ENCODE data around the gene FZD10.

The FZD10 gene

GRCh38 chr12:130132831-130133511 is 29.3 kb upstream of the FZD10 start:
- no peak for DNase-seq

DNA sequence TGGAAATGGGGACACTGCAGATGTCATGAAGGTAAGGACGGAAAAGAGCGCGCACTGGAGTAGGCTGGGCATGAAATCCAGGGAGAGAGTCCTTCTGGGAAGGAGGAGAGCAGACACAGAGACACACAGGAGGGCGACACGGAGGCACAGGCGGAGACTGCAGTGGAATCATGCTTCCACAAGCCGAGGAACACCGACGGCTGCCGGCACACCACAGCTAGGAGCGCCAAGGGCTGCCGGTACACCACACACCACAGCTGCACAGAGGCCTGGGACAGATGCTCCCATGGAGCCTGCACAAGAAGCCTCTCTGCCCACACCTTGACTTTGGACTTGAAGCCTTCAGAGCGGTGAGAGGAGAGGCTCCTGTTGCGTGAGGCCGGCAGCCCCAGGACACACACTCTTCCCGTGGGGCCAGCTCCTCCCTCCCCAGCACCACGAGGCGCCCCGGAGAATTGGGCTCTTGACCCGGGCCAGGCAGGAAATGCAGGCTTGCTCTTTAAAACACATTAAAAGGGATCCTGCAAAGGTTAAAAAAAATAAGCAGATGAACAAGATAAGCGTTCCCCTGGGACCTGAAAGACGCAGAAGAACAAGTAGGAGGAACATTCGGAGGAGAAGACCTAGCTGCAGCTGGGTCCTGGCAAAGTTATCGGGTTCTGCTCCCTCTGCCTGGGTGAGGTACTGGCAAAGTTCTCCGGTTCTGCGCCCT is 28.3 kb upstream of the FZD10 start:
- DNase-seq = no peak

- DNase-seq = no peak
Observed at GRCh38 chr12:130134563-130134915, 27.7 kb upstream of the FZD10 start.

- DNase-seq = no peak
Observed at GRCh38 chr12:130136509-130137039, 25.7 kb upstream of the FZD10 start.

- peak; percentile 54 for DNase-seq
Observed at GRCh38 chr12:130137040-130138018, 24.9 kb upstream of the FZD10 start.

DNA sequence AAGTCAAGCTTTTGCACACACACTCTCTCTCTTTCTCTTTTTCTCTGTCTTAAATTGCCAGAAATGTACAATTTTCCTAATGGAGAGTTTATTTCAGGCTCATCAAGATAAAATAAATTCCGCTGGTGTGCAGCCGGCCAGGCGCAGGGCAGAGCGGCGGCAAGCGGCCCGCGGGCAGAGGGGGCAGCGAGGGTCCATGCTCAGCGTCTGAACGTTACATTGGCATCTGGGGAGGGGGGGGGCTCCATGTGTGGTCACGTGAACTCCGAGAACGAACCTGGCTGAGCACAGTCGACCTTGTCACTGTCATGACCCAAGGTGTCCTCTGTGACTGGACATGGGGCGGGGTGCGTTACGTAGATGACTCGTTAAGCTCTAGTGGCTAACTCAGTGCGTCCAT is 23.8 kb upstream of the FZD10 start:
- DNase-seq = no peak

DNA sequence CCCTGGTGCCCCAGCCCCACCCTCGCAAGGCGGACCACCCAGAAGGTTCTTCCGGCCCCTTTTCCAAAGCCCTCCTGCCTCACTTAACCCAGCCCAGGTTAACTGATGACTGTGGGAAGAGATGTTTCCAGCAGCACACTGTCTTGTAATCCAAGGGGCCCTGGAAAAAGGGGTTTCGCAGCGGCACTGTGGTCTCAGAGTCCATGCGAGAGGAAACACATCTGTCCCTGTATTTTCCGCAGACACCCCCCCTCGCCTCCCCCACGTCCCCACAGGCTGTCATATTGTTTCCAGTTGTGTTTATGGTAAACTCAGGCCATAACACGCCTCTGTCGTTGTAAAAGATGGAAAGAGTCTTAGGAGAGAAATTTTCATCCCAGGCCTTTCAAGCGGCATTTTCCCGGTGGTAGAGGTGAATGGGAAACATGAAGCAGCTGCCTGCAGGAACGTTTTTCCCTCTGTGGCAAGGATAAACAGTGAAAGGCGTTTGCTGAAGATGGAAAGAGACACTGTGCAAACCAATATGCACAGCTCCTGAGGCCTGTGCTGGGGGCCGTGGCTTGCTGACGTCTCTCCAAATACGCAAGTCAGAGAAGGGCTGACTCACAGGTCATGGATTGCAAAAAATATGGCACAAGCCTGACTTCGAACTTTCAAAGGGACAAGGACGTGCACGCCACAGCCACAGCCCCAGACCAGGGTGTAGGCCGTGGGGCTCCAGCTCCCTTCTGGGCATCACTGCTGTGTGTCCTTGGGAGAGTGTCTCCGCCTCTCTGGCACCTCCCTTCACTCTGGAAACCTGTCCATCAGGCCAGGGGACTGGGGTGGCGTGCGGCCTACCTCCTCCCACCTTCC is 22.5 kb upstream of the FZD10 start:
- no peak for DNase-seq

DNA sequence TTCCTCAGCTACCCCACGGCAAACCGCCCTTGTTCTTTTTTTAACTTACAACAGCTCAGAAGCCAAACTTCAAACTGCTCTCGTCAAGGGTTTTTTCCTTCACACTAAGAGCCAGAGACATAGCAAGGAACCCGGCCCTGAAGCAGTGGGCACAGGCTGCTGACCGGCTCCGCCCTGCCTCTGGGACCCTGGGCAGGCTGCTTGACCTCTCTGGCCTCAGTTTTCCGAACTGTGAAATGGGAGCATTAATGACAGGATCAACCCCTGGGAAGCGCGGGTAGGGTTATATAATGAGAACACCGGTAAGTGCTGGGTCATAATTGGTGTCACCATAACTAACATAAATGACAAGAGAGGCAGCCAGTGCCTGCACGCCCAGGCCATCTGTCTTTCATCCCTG is 21.2 kb upstream of the FZD10 start:
- DNase-seq = no peak

DNA sequence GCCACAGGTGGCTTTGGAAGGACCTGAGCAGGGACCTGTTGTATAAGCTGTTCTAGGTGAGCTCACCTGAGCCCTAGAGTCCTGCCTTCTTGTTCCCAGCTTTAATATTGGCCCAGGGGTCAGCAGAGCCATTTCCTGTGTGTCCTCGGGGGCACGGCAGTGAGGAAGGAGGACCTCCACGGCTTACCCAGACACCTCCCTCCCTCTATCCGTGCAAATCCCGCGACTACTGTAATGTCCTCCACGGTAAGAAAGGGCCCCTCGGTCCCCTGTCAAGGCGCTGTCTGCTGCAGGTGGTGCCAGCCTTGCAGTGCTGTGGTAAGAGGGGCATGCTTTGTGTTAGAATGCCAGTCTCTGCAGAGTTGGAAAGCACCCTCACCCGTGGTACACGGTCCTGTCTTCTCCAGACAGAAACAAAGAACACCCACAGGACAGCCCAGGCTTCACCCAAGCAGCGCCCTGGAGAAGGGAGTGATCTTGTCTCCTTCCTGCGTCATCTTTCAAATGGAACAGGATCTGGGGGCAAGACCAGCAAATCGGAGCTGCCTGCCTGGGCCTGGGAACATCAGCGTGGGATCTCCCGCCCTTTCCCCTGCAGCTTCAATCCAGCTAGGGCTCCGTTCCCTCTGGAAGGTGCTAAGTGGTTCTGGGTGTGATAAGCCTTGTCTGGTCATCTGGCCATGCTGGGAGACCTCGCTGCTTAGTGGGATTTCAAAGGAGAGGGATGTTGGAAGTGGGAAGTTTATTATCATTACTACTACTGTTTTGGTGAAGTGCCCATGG is 20.2 kb upstream of the FZD10 start:
- no peak for DNase-seq

DNA sequence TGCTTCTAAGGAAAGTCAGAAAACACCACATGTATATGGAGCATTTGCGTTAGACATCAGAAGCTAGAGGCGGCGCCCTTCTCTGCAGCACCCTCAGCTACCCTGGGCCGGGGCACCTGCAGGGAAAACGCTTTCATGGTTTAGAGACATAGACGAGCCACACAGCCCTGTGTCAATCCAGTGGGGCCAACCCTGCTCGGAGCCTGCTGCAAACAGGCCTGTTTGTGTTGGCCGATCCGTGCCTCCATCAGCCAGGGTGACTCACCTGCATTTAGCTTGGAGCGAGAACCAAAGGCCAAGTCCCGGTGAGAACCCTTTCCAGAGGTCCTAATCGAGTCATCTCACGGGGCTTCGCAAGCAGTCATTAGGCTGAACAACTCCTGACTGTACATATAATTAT is 19.5 kb upstream of the FZD10 start:
- no peak for DNase-seq

DNA sequence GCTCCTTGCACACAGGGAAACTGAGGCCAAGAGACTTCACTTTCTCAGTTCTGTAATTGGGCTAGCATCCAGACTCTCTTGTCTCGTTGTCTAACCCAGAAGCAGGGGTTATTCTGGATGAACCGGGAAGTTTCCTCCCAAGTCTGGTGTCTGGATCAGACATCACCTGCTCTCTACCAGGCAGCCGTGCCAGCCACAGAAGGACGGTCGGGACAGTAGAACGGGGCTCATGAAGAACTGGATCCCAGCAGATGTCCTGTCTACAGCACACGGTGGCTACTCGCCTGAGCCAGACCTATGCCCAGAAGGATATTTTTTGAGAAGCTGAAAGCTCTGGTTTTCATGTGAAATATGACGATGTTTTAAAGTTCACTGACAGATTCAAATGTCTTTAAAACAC is 19.1 kb upstream of the FZD10 start:
- no peak for DNase-seq

DNA sequence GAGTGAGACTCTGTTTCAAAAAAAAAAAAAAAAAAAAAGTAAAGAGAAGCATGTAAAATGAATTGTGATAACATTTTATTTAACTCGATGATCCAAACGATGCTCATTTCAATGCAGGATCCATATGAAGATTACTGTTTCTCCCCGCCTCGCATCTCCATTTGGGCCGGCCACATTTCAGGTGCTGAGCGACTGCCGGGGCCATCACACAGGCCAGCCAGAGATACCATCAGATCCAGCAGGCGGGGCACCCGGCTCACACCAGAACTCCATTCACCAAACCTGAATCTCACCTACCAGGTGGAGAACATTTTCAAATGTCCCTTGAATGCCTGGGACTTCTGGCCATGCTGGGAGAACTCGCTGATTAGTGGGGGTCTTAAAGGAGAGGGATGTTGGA is 18.0 kb upstream of the FZD10 start:
- no peak for DNase-seq

DNA sequence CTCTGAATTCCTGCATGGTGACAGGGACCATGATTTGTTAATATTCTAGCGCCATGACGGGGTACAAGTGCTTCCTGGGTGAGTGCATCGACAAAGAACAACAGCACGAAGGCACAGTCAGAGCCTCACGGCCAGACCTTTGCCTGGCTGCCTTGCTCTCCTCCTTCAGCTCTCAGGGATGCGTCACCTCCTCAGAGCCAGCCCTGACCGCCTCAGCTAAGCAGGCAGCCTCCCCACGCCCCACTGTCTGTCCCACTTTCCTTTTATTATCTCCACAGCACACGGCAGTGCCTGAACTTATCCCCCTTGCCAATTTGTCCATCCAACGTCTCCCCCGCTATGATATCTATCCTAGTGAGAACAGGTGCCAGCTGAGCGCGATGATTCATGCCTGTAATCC is 16.5 kb upstream of the FZD10 start:
- no peak for DNase-seq

GRCh38 chr12:130146176-130146931 is 15.9 kb upstream of the FZD10 start:
- DNase-seq = no peak

GRCh38 chr12:130147875-130148596 is 14.2 kb upstream of the FZD10 start:
- DNase-seq = no peak

- no peak for DNase-seq
Observed at GRCh38 chr12:130151846-130152245, 10.4 kb upstream of the FZD10 start.

DNA sequence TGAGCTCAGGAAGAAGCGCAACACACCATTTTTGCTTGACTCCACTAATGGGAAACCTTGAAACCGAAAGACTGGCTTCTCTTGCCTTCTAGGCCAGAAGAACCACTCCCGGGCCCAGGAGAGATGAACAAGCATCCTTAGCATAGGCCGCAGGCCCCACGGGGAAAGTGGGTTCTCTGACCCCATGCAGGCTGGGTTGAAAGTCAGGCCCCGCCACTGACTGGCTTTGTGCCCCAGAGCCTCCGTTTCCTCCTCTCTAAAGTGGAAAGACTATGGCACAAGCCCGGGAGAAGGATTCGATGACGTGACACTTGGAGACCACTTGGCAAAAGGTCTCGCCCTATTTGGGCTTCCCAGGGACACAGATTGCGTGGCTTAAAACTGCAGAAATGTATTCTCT is 9.9 kb upstream of the FZD10 start:
- DNase-seq = no peak

GRCh38 chr12:130153803-130154202 is 8.5 kb upstream of the FZD10 start:
- no peak for DNase-seq

- no peak for DNase-seq
Observed at GRCh38 chr12:130154276-130155070, 7.8 kb upstream of the FZD10 start.
